Small intestine (tissue), 7 donors: ENCODE results near the gene HGS. TPM values are rescaled to one million over a fixed set of nuclear protein-coding genes. Genes with fewer than 3 reads are reported as not detected.

ENCODE experiments used
- DNase-seq, 2 donors: peaks; one replicate each; pipeline versions ENCODE4 v3.0.0 to v3.0.0-alpha.2; 2013
- FAIRE-seq: peaks from 2 replicates; lab custom pipeline; 2012; peaks lifted over from hg19 to GRCh38; lab: Jason Lieb, UNC
- H3K27ac ChIP-seq, 3 donors: one replicate each; pipeline ENCODE4 v1.5.1; 2013; ENCODE audit warnings: low read length in 2 of 3, mild to moderate bottlenecking in 2 of 3, control low read depth in 1 of 3, inconsistent platforms in 1 of 3, low read depth in 1 of 3, moderate library complexity in 1 of 3
- H3K27me3 ChIP-seq, 3 donors: one replicate each; pipeline ENCODE4 v1.6.1; 2013; ENCODE audit warnings: low read length in 3 of 3, inconsistent platforms in 1 of 3; ENCODE audit not compliant: control insufficient read depth in 3 of 3, insufficient read depth in 3 of 3
- H3K36me3 ChIP-seq, 3 donors: one replicate each; pipeline ENCODE4 v1.6.1; 2013; ENCODE audit warnings: low read length in 3 of 3, inconsistent platforms in 1 of 3, low read depth in 1 of 3, mild to moderate bottlenecking in 1 of 3, moderate library complexity in 1 of 3; ENCODE audit not compliant: control insufficient read depth in 3 of 3, insufficient read depth in 2 of 3
- H3K4me1 ChIP-seq, 3 donors: one replicate each; pipeline ENCODE4 v1.6.1; 2013; ENCODE audit warnings: low read length in 2 of 3, inconsistent platforms in 1 of 3, low read depth in 1 of 3, mild to moderate bottlenecking in 1 of 3, moderate library complexity in 1 of 3; ENCODE audit not compliant: control insufficient read depth in 3 of 3, insufficient read depth in 2 of 3
- H3K4me3 ChIP-seq, 3 donors: one replicate each; pipeline ENCODE4 v1.5.1; 2013; ENCODE audit warnings: low read length in 3 of 3, control low read depth in 1 of 3, inconsistent platforms in 1 of 3, low read depth in 1 of 3, mild to moderate bottlenecking in 1 of 3, moderate library complexity in 1 of 3
- H3K9me3 ChIP-seq, 2 donors: one replicate each; pipeline ENCODE4 v1.6.1; 2013; ENCODE audit warnings: low read depth in 1 of 2, low read length in 1 of 2; ENCODE audit not compliant: control insufficient read depth in 2 of 2, insufficient read depth in 1 of 2
- WGBS, 3 donors: extraction: QIAGEN DNeasy Blood & Tissue Kit; methylation state at CpG; one replicate each; pipeline ENCODE4 v1.1.7; 2013; 5-methylcytosine and 5-hydroxymethylcytosine counted together
- polyA plus RNA-seq, 4 donors: library from polyadenylated mRNA; stranded (reverse) in 3 of 4; unstranded in 1 of 4; fragments of 200-250 nt in 3 of 4; fragments of 120-200 nt in 1 of 4; gene quantifications; one replicate each; pipeline versions ENCODE4 v1.2.1 to v1.2.3, GENCODE V29; 2013
- donor health status: healthy with polysubstance abuse.
- donor health status: control.
- donor health status: control.
- donor health status: Bipolar disorder and iron deficiency.
- donor health status: healthy.

The HGS gene
- polyA plus RNA-seq, 4 donors = 78.8 to 284 (median 134) TPM

DNA sequence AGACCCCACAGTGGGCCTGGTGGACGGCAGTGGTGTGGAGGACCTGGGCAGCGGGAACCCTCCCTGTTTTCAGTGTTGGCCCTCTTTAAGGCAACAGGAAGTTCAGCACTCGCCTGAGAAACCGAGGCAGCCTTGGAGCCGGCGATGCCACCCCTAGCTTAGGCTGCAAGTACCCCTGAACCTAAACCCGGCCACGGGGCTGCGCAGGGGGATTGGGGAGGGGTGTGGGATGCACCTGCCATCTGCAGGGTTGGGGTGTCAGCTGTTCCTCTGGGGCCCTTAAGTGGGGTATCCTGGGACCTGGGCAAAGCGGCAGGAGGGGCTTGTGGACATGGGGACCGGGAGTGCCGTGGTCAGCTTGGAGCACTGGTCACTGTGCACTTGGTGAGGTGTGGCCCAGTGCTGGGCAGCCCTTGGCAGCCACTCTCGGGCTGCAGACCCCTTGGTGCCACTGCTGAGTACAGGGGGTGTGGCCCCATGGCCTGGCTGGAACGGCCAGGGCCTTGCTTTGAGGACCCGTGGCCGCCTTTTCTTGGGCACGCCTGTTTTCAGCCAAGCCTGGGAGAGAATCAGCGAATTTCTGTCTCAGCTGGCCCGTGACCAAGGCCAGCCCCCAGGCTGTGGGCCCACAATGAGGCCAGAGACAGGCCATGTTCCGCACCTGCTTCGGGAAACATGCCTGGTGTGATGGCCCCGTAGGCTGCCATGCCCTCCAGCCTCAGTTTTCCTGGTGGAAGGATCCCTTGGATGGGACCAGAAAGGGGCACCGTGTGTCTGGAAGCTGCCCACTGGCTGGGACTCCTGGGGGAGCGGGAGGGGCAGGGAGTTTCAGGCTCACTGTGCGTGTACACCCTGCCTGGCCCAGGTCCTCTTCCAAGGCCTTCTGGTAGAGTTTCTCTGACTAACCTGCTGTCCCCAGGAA, 24.2 kb downstream of the HGS start:
- Histone ChIP-seq H3K36me3 (peaks cover 6 to 54% (median 12%) of the 10 kb centered on the region in 3 donors), H3K4me3 (no peak overlapping the region), H3K27ac (no peak overlapping the region), H3K9me3 (no peaks in the 10 kb centered on the region), H3K4me1 (peaks cover 4 to 24% (median 5%) of the 10 kb centered on the region in 3 donors), H3K27me3 (peaks cover 0 to 2% (median 0%) of the 10 kb centered on the region in 3 donors)
- WGBS, 3 donors = 85 to 90% (median 87%) methylated on average over 21 to 25 of the region's 25 CpGs
- FAIRE-seq (no peak), DNase-seq (no peak)

DNA sequence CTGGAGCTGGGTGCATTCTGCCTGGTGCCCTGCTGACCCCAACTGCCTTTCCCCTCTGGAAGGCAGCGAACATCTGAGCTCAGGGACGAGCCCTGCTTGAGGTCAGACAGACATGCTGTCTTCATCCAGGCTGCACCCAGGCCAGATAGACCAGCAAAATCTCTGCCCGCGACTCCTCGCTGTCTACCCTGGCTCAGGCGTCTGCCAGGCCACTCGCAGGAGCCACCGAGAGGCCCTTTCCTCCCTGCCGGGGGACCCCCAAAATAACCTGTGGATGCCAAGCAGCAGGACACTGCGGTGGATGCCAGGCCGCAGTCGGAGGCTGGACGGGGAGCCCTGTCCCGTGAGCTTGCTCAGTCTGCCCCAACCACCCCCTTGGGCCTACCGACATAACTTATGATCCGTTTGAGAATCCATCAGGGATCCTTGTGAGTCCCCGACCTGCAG, 25.0 kb downstream of the HGS start:
- H3K4me1 ChIP-seq = peaks cover 4 to 28% (median 5%) of the 10 kb centered on the region in 3 donors
- FAIRE-seq = no peak

DNA sequence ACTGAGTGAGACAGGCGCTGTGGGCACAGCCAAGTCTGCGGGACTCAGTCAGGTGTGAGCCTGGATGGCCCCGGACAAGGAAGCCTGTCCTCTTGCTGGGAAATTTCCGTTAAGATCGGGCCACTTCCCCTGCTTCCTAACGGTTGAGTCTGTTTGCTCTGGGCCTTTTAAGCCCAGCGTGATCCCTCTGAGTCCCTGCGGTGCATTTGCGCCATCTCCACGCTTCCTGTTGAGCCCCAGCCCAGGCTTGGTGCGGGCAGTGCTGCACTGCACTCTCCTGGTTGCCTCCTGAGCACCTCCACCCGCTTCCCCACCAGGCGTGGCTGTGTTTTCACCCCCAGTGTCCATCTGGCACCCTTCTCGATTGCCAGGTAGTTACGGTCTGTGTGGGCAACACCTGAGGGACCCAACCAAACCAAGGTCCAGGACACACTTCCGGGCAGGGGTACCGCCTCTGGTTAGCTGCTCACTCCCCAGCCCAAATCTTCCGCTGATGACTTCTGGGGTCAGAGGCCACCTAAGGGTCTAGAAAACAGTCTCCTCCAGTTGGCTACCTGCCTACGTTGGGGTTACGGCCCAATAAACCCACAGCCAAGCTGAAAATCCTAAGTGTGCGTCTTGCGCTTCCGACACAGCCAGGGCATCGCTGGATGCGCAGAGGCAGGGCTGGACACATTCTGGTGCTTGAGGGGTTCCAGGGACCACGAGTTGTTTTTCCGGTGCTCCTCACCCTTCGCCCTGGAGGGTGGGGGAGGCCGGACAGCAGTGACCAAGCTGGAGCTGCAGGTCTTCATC, 26.9 kb downstream of the HGS start:
- H3K4me3 ChIP-seq = peak overlapping the region; percentile 18 to 46 (median 26)
- no peak for FAIRE-seq

More for the DNA sequence above, 25.0 kb downstream of the HGS start:
- WGBS, 3 donors = 87 to 92% (median 88%) methylated on average over 17 of the region's 17 CpGs
- H3K4me3 ChIP-seq = no peak overlapping the region
- H3K9me3 ChIP-seq = no peaks in the 10 kb centered on the region
- peaks cover 0 to 2% (median 0%) of the 10 kb centered on the region in 3 donors for H3K27me3 ChIP-seq
- peaks cover 6 to 54% (median 12%) of the 10 kb centered on the region in 3 donors for H3K36me3 ChIP-seq
- H3K27ac ChIP-seq = no peak overlapping the region
- DNase-seq = no peak

DNA sequence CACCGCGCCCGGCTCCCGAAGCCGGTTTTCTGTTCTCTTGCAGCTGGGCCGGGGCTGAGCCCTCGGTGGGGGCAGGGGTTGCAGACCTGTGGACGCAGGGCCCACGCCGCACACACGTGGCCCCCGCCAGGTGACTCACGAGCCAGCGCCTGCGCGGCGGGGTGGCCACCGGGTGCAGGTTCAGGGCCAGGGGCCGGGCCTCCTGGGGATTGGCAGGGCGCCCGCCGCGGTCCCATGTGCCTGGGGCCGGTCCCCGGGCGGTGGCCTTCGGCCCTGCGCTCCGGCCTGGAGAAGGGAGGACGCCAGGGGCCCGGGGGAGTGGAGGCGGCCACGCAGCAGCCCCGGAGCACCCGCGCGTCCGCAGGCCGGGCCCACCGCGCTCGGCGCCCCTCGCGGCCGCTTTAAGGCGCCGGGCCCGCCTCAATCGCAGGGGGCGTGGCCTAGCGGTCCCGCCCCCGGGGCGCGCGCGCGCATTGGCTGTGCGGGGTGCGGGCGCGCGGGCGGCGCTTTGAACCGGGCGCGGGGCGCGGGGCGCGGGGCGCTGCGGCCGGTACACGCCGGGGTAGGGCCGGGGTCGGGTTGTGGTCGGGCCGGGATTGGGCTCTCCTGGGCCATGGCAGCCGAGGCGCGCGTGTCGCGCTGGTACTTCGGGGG, 28.1 kb downstream of the HGS start, which contains the start of gene SLC25A10:
Gene SLC25A10 (plus strand): TSS at position 471 of the 654 bp plus-strand sequence. CDS start 143 bp downstream, at position 614.
- H3K9me3 ChIP-seq = no peaks in the 10 kb centered on the region
- WGBS, 3 donors = 0 to 1% (median 1%) methylated on average over 23 to 89 of the region's 89 CpGs
- H3K27me3 ChIP-seq = peaks cover 0 to 2% (median 0%) of the 10 kb centered on the region in 3 donors
- H3K36me3 ChIP-seq = peaks cover 3 to 54% (median 5%) of the 10 kb centered on the region in 3 donors
- H3K4me3 ChIP-seq = peak within 1 kb of the TSS; percentile 70 to 90 (median 74)
- peak within 1 kb of the TSS; percentile 77 to 86 (median 84) for H3K27ac ChIP-seq
- peaks cover 4 to 30% (median 5%) of the 10 kb centered on the region in 3 donors for H3K4me1 ChIP-seq
- FAIRE-seq = no peak
- peak; percentile 93 to 95 for DNase-seq

More for the DNA sequence above, 26.9 kb downstream of the HGS start:
- Histone ChIP-seq H3K9me3 (no peaks in the 10 kb centered on the region), H3K4me1 (peaks cover 4 to 30% (median 5%) of the 10 kb centered on the region in 3 donors), H3K36me3 (peaks cover 6 to 54% (median 12%) of the 10 kb centered on the region in 3 donors), H3K27ac (peak overlapping the region; percentile 77 to 85 (median 84)), H3K27me3 (peaks cover 0 to 2% (median 0%) of the 10 kb centered on the region in 3 donors)
- WGBS, 3 donors = 4 to 16% (median 8%) methylated on average over 29 of the region's 29 CpGs
- peak; percentile 46 to 55 for DNase-seq

DNA sequence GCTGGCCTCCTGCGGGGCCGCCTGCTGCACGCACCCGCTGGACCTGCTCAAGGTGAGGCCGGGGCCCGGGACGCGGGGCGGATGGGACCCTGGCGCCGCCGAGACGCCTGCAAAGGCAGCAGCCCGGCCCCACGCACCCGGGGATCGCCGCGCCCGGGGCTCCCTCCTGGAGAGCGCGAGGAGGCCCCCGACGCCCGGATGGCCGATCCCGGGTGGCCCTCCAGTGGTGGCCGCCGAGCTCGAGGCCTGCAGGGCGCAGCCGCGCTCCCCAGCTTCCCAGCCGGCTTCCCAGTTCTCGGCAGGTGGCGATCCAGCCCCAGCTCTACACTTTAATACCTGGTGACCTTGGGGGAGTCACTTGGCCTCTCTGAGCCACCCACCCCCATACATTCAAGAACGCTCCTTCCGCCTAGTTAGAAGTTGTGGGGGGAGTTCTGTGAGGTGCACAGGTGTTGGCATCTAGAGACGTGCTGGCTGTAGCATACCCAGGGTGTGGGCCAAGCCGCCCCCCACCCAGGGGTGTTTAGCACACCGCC, 28.7 kb downstream of the HGS start:
- H3K36me3 ChIP-seq = peaks cover 0 to 54% (median 0%) of the 10 kb centered on the region in 3 donors
- peak overlapping the region; percentile 49 to 86 (median 68) for H3K27ac ChIP-seq
- no peak for FAIRE-seq
- peaks cover 0 to 2% (median 0%) of the 10 kb centered on the region in 3 donors for H3K27me3 ChIP-seq
- 0 to 2% (median 1%) methylated on average over 28 to 41 of the region's 41 CpGs for WGBS, 3 donors
- DNase-seq = peak in 1 of 2 donors; percentile 55
- H3K4me1 ChIP-seq = peaks cover 4 to 30% (median 5%) of the 10 kb centered on the region in 3 donors
- H3K4me3 ChIP-seq = peak overlapping the region; percentile 70 to 90 (median 74)
- no peaks in the 10 kb centered on the region for H3K9me3 ChIP-seq

DNA sequence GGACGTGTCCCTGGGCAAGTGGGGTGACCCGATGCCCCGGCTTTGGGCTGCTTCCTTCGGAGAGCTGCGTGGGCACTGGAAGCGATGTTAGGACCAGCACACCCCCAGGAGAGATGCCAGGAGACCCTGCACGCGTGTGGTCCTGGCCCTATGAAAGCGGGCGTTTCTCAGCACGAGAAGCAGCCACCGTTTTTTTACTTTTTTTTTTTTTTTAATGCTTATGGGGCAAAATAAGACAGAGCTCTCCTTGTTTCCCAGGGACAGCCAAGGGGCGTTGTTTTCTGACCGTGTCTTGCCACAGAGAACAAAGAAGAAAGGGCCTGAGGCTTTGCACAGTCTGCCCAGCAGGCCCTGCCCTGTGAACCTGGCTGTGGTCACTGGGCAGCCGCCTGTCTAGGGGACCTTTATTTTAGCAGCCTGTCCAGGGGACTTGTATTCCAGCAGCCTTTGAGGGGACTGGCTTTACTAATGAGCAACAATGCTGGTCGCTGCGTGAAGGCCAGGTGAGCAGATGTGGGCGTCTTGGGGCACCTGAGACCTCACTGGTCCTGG, 29.3 kb downstream of the HGS start:
- FAIRE-seq = no peak
- Histone ChIP-seq H3K4me1 (peaks cover 4 to 30% (median 5%) of the 10 kb centered on the region in 3 donors), H3K4me3 (peak overlapping the region; percentile 70 to 90 (median 74)), H3K9me3 (no peaks in the 10 kb centered on the region), H3K36me3 (peaks cover 0 to 54% (median 0%) of the 10 kb centered on the region in 3 donors), H3K27ac (peak overlapping the region; percentile 49 to 86 (median 68)), H3K27me3 (peaks cover 0 to 2% (median 0%) of the 10 kb centered on the region in 3 donors)
- peak in 1 of 2 donors; percentile 52 for DNase-seq
- 8 to 35% (median 20%) methylated on average over 15 to 18 of the region's 18 CpGs for WGBS, 3 donors
